GM18508 (cell line): Measurements from ENCODE around the gene LDLR.
"Not testable (repeated sequence)": the region's sequence is repeated elsewhere in the genome, so short reads cannot be mapped to it uniquely, and the experiment has no call there.

ENCODE experiments used
- ATAC-seq: cut with Tn5 transposase; IDR thresholded peaks from one replicate; pipeline ENCODE4 v1.9.1; 2021; ENCODE audit warnings: moderate number of reproducible peaks; ENCODE audit not compliant: insufficient read depth, unreplicated experiment

The LDLR gene

DNA sequence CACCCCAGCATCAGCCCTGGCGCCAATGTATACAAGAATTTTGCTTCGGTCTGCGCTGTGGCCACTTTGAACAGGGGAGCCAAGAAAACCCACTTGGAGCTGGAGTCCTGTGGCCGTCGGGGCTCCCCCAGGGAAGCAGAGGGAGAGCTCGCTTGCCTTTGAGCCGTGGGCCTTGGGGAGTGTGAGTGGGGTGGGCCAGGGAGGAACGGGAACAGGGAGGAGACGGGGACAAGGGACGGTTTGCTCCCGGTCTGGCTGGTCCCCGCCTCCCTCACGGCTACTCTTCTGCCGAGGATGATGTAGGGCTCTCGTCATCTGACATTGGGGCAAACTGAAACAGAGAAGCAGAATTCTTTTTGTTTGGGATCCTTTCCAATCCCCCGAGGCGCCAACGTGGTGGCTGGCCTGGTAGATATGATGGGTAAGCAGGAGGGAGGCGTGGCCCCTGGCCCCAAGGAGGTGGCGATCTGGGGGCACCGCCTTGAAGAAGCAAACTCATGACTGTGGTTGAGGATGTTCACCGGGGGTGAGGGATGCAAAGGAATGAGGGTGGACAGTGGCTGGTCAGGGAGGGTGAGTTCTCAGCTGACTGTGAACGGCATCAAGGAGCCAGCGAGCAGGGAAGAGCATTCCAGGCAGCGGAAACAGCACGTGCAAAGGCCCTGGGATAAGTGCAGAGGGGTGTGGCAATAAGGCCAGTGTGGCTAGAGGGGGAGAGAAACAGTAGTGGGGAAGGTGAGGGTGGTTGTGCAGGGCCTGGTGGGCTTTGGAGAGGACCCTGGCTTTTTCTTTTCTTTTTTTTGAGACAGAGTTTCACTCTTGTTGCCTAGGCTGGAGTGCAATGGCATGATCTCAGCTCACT, 77.2 kb downstream of the LDLR start:
- no peak for ATAC-seq

DNA sequence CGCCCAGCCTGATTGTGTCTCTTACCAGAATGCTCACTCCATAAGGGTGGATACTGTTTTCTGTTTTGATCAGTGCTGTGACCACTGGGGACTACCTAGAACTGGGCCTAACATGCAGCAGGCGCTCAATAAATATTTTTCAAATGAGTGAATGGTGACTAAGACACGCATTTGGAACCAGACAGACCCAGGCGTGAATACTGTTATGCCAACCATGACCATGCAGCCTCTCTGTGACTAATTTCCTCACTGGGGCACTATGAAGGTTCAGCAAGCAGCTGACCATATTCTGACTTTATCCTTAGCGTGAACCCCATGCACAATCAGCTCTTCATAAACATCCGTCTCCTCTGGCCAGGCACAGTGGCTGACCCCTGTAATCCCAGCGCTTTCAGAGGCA, 79.3 kb downstream of the LDLR start:
- ATAC-seq: no peak

DNA sequence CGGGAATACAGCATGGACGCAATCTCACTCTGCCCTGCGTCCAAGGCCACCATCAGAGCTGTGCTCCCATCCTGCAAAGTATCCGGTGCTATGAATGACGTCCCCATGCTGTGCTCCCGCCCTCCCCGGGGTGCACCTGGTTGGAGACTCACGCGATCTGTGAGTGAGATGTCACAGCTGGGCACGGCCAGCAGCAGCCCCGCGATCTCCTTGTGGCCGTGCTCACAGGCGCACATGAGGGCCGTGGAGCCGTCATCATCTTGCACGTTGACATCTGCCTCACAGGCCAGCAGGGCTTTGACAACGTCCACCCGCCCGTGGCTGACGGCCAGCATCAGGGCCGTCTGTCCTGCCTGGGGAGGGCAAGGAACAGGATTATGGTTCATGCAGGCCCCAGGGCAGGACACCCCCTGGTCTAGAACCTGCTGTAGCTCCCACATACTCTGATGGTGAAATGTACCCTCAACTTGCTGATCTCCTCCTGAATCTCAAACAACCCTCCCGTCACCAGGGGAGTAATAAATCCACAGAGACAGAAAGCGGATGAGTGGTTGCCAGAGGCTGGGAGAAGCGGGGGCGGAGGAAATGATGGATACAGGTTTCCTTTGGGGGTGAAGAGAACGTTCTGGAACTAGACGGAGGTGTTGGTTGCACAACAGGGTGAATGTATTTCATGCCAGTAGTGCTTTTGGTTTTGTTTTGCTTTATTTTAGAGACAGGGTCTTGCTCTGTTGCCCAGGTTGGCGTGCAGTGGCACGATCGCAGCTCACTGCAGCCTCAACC, 80.8 kb downstream of the LDLR start:
- no peak for ATAC-seq

DNA sequence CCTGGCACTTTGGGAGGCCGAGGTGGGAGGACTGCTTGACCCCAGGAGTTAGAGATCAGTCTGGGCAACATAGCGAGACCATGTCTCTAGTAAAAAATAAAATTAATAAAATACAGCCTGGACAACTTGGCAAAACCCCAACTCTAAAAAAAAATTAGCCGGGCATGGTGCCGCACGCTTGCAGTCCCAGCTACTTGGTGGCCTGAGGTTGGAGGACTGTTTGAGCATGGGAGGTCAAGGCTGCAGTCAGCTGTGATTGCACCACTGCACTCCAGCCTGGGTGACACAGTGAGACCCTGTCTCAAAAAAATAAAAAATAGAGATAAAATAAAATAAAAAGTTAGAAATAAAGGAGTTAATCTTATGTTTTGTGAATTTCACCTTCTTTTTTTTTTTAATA, 81.9 kb downstream of the LDLR start:
- no peak for ATAC-seq

DNA sequence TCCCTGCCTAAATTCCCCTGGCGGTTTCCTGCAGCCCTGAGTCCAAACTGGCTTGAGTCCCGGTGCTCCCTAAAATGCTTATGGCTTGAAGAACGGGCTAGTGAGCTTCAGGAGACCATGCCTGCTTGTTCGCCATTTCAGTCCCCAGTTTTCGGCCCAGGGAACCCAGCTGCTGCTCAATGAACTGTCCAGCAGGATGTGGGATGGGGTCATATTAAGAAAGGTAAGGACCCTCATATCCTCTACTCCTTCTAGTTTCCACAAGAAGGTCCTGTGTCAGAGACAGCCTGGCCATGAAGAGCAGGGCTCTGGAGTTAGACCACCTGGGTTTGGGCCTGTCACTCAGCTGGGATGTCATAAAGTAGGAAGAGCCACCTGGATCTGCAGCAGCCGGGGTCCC, 83.3 kb downstream of the LDLR start:
- no peak for ATAC-seq

DNA sequence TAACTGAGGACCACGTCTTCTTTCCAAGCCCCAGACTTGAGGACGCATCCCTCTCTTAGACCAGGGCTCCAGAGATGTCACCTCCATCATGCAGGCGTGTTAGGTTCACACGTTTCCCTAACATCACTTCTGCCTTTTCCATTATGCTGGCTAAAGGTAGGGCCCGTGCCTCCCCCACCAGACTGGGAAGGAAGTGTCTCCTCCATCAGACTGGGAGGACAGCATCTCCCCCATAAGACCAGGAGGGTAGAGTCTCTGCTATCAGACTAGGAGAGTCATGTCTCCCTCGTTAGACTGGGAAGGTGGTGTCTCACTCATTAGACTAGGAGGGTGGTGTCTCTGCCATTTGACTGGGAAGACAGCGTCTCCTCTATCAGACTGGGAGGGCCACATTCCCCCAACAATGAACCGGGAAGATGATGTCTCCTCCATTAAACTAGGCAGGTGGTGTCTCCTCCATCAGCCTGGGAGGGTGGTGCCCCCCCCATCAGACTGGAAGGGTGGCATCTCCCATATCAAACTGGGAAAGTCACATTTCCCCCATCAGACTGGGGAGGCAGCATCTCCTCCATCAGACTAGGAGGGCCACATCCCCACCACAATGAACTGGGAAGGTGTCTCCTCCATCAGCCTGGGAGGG, 84.4 kb downstream of the LDLR start:
- ATAC-seq: no peak

DNA sequence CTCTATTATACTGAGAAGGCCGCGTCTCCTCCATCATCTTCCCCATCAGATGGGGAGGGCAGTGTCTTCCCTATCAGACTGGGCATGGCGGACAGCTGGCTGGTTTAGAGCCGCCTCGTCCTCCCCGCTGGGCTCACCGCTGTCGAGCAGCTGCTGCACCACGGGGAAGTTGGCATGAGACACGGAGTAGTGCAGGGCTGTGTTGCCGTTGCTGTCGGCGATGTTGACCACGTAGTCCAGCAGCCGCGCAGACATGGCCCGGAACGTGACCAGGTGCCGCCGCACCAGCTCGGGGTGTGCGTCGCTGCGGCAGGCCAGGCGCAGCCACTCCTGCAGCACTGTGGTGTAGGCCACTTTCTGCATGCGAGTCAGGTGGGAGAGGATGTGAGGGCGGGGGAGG, 85.1 kb downstream of the LDLR start:
- ATAC-seq: no peak

DNA sequence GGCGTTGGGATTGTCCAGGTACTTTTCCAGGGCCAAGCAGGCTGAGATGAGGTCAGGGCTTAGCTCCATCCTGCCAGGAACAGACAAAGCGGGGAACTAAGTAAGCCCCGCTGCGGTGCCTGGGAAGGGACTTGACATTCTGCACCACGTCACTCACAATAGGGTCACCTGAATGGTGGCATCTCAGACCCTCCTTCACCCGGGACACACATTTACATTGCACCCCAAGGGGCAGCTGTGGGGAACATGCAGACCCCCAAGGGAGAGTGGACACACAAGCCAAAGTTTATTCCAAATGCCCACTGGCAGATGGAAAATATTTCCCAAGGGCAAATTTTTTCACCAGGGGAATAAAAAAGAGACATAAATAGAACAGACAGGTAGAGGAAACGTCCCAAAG, 86.7 kb downstream of the LDLR start:
- ATAC-seq: no peak

DNA sequence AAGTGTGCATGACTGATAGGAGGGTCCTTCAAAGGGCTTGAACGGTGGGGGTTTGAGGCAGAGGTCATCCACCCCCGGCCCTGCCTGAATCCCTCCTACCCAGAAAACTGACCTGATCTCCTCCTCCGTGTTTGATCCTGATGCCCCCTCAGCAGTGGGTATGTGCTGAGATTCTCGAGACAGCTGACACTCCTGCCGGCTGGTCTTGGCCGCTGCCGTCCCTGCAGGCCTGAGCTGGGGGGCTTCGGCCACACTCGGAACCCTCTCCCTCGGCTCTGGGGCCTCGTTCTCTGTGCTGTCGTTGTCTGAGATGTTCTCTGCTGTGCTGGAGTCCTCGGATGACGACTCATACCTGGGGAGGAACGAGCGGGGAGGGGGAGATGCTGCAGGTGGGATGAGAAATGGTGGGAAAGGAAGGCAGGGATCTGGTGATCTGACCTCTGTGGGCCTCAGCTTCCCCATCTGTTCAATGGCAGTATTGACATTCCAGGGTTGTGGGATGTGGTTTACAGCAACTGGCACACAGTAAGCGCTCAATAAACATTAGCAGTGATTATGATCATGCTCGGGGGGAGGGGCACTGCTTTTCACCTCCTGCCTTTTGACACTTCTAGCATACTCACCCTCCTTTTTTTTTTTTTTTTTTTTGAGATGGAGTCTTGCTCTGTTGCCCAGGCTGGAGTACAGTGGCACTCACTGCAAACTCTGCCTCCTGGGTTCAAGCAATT, 87.4 kb downstream of the LDLR start:
- no peak for ATAC-seq

DNA sequence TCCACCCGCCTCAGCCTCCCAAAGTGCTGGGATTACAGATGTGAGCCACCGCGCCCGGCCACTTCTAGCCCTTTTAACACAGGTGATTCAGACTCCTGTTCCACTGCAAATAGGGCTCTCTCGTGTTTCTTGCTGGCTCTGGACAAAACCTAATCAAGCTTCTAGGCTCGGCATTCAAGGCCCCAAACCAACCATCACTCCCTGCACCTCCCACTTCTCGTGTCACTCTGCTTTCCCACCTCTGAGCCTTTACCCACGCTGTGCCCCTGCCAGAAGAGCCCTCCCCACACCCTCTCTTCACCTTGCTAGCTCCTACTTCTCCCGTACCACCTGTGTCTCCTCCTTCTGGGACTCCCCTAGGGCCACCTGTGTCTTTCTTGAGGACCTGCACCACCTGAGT, 88.3 kb downstream of the LDLR start:
- no peak for ATAC-seq

DNA sequence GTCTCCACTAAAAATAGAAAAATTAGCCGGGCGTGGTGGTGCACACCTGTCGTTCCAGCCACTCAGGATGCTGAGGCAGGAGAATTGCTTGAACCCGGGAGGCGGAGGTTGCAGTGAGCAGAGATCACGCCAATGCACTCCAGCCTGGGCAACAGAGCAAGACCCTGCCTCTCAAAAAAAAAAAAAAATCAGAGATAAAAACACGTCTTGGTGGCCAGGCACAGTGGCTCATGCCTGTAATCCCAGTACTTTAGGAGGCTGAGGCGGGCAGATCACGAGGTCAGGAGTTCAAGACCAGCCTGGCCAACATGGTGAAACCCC, 89.8 kb downstream of the LDLR start:
- not testable (repeated sequence) for ATAC-seq

DNA sequence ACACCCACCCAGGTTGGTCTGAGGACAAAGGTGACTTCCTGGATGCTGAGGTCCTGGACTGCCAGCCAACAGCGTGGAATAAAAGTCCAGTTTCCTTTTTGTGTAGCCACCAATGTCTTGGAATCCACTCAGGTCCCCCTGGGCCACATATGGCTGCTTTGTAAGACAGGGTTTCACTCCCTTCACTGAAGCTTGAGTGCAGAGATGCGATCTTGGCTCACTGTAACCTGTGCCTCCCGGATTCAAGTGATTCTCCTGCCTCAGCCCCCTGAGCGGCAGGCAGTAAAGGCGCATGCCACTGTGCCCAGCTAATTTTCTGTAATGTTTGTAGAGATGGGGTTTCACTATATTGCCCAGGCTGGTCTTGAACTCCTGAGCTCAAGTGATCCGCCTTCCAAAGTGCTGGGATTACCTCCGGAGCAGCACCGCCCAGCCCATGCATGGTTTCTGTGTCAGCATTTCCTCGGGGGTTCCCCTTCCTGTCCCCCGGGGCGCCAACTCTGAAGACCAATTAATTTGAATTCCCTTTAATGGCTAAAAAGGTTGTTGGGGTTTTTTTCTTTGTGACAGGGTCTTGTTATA, 90.5 kb downstream of the LDLR start:
- no peak for ATAC-seq

DNA sequence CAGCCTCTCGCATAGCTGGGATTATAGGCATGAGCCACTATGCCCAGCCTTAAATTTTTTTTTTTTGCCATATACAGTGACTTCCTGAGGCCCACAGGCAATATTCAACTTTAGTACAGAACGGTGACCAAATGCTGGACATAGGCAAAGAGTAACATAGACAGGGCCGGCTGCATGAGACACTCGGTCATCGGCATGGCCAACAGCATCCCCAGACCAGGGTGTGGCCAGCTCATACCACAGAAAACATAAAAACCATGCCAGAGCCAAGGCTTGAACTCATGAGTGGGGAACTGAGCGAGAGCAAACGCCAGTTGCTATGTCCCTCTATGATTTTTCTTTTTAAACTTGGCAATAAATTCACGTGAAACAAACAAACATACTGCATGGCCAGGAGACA, 91.1 kb downstream of the LDLR start:
- no peak for ATAC-seq

DNA sequence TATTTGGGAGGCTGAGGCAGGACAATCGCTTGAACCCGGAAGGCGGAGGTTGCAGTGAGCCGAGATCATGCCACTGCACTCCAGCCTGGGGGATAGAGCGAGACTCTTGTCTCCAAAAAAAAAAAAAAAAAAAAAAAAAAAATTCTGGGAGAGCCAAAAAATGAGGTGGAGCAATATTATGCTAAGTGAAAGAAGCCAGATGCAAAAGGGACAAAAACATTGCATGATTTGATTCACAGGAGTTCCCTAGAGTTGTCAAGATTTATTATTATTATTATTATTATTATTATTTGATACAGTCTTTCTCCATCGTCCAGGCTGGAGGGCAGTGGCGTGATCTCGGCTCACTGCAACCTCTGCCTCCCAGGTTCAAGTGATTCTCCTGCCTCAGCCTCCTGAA, 91.7 kb downstream of the LDLR start:
- not testable (repeated sequence) for ATAC-seq

DNA sequence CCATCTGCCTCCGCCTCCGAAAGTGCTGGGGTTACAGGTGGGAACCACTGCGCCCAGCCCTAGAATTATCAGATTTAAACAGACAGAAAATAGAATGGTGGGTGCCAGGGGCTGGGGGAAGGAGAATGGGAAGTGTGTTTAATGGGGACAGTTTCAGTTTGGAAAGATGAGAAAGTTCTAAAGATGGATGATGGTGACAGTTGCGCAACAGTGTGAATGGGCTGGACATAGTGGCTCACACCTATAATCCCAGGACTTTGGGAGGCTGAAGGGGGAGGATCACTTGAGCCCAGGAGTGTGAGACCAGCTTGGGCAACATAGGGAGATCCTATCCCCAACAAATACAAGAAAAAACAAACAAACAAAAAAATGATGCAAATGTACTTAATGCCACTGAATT, 92.2 kb downstream of the LDLR start:
- ATAC-seq: no peak
